ENCODE results near the gene LGR6.

The LGR6 gene

GRCh38 chr1:202270871-202271326 is 77.3 kb downstream of the LGR6 start:
- no peak for DNase-seq

DNA sequence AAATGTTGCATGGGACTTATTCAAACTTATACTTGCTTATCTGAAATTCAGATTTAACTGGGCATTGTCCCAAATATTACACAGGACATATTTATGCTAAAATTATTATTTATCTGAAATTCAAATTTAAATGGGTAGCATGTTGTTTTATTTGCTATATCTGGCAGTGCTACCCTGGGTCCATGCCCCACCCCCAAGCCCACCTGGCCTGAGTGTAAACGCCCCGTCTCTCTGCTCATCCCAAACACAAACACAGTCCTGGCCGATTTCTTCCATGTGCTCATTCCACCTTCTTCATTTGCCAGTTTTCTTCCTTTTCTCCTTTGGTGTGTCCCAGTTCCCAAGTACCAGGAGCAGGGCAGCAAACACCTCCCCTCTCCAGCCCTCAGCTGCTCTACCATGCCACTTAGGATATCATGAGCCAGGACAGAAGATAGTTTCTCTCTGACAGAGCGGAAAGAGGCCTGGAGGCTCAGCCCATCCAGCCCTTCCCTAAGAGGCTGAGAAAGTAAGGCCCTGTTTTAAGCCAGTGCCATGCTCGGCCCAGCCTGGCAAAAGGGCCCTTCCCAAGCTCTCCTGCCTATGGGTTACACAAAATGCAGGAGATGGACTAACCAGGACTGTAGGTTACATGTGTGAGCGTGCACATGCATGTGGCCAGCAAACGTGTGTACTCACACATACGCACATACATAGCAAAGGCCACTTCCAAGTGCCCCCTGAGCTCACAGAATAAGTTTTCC is 78.7 kb downstream of the LGR6 start:
- no peak for DNase-seq

- peak in 1 of 2 donors; percentile 42 for DNase-seq
Measured at GRCh38 chr1:202274611-202275010, 81.0 kb downstream of the LGR6 start.

GRCh38 chr1:202275061-202275770 is 81.6 kb downstream of the LGR6 start:
- DNase-seq, result no peak

DNA sequence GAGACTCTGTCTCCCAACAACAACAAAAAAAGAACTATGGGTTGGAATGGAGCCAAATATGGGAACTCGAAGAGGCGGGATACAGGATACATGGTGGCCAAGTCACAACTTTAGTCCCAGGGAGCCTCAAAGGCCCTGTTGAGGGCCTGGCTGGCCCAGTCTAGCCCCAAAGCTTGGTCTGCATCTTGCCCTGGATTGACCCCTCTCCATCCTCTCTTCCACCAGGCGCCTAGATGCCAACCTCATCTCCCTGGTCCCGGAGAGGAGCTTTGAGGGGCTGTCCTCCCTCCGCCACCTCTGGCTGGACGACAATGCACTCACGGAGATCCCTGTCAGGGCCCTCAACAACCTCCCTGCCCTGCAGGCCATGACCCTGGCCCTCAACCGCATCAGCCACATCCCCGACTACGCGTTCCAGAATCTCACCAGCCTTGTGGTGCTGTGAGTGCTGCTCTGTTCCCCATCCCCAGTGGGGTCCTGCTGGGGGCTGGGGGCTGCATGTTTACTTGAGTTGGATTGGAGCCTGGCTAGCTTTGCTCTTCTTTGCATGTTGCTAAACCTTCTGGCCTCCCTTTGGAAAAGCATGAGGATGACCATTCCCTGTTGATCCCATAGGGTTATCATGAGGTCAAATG is 82.6 kb downstream of the LGR6 start:
- no peak for DNase-seq

DNA sequence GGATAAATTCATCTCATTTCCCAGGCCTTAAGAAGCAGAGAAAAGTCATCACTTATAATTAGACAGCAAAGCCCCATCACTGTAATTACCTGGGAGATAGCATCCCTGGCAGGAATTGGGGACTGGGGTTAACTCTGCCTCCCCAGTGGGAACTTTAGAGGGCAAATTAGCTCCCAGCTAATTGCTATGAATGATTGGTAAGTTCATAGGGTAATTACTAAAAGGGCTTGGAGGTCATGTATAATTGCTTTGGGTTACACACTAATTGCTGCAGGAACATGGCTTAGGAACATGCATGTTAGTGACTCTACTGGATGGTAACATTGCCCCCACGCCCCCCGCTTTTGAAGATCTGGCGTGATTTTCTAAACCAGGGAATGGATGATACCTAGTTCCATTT is 83.3 kb downstream of the LGR6 start:
- DNase-seq, result no peak

- no peak for DNase-seq
Measured at GRCh38 chr1:202278751-202279150, 85.2 kb downstream of the LGR6 start.

DNA sequence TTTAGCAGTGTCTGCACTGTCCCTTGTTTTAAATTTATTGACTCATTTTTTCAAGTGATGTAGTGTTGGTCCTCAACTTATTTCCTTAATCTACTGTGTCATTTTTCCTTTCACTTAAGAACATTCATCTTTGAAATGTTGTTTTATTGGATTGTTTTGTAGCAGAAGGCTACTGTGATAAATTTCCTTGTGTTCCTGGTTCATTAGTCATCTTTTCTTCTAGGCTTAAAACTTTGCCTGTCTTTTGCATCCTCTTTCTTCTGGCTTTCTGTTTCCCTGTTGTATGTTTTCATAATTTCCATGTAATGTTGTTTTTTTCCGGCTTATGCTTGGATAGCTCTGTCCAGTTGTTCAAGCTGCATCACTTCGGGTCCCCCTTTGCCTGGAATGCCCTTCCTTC is 86.2 kb downstream of the LGR6 start:
- no peak for DNase-seq

DNA sequence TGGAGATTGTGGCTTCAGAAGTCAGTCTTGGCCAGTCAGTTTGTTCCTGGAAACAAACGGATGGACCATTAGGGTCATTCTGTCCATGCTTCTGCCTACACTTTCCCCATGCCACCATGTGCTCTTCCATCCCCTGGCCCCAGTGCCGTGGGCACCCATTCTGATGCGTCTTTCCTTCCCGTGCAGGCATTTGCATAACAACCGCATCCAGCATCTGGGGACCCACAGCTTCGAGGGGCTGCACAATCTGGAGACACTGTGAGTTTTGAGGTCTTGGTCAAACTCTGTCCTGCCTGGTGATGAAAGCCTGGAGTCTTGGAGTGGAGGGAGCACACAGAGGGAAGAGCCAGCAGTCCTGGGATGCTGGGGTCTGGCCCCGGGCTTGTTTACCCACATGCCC is 87.0 kb downstream of the LGR6 start:
- no peak for DNase-seq

DNA sequence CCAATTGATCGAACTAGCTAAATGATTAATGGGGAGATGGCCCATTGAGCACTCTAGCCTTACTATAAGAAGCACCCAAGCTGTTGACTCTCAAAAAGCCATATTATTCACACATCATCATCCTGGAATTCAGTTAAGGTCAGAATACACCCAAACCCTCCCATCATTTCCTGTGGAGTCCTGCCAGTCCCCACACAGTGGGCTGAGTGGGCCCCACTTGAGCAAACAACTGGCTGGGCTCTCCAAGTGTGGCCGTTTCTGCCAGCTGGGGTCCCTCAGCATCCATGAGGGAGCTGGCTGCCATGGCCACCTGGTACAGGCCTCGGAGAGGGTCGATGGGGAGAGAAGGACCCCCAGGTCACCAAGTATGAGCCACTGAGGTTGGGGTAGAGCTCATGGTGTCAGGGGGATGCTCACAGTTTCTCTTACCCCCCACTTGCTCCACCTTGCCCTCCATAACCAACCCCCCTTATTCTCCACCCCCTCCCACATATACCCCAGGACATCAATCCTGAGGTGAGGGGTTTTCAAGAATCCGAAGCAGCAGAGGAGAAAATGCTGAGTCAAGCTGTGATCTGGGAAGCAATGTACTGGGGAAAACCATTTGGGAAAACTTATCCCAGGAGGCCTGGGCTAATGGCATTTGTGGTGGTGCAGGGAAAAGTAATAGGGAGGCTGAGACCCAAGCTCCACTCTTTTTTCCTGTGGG is 87.9 kb downstream of the LGR6 start:
- no peak for DNase-seq

DNA sequence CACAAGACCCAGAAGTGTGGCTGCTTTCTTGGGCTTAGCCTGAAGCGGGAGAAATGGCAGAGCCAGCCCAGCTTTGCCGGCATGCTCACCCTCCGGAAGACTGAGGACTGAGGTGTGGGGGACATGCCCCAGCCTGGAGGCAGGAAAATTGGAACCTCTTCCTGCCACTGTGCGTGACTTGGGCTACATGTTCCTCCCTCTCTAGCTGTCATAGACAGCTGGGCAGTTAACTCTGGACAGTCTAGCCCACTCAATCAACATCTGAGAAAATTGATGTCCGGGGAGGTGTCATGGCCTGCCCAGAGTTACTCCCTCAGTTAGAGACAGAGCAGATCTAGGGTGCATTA is 88.4 kb downstream of the LGR6 start:
- no peak for DNase-seq

- DNase-seq, result no peak
Measured at GRCh38 chr1:202282596-202283283, 89.1 kb downstream of the LGR6 start.

- DNase-seq, result peak in 1 of 2 donors; percentile 24
Measured at GRCh38 chr1:202283379-202283844, 89.8 kb downstream of the LGR6 start.

DNA sequence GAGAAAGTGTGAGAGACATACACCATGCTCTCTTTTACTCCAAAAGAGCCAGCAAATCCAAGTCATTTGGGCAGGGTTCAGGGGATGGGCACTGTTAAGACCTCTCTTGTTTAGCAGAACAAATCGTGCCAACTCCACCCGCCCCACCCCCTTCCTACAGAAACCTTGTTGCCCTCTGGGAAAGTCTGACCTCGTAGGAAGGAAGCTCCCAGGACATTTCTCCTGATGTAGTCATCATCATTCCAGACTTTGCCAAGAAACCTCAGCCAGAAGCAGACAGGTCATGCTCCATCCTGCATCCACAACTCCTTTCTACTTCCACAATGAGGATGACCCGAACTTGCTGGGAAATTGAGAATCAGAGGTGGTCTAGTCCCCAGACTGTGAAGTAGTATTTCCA is 90.4 kb downstream of the LGR6 start:
- no peak for DNase-seq

DNA sequence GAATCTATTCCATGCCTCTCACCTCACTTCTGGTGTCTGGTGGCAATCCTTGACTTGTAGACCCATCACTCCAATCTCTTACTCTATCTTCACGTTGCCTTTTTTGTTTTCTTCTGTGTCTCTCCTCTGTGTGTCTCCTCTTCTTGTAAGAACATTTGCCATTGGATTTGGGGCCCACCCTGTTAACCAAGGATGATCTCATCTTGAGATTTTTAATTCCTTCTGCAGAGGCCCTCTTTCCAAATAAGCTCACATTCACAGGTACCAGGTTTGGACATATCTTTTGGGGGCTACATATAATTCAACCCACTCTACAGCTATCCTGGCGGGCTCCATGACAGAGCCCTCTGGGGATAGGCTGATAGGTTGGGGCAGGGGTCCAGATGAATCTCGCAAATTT is 92.3 kb downstream of the LGR6 start:
- DNase-seq, result no peak

GRCh38 chr1:202286622-202287097 is 93.1 kb downstream of the LGR6 start:
- no peak for DNase-seq

- no peak for DNase-seq
Measured at GRCh38 chr1:202287196-202287595, 93.6 kb downstream of the LGR6 start.

DNA sequence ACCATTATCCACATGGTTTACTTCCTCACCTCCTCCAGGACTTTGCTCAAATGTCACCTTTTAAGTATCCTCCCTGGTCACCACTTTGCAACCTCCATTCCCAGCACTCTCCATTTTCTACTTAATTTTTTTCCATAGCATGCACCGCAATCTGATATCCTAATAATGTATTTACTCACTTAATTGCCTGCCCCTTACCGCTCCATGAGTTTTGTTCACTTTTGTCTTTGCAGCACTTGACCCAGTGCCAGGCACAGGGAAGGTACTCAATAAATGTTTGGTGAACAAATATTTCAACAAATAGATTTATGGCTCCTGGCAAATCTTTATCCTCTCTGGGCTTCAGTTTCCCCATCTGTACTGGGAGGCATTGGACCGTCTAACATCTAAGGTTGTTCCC is 94.6 kb downstream of the LGR6 start:
- no peak for DNase-seq

GRCh38 chr1:202289009-202289408 is 95.4 kb downstream of the LGR6 start:
- no peak for DNase-seq

- DNase-seq, result no peak
Measured at GRCh38 chr1:202291001-202291400, 97.4 kb downstream of the LGR6 start.

GRCh38 chr1:202291961-202292712 is 98.5 kb downstream of the LGR6 start:
- DNase-seq, result no peak

- no peak for DNase-seq
Measured at GRCh38 chr1:202292773-202293172, 99.2 kb downstream of the LGR6 start.
